ENCODE data around the gene PPP3R1. TPM values are rescaled to one million over a fixed set of nuclear protein-coding genes. Genes with fewer than 3 reads are reported as not detected.

The PPP3R1 gene
- total RNA-seq, 1 experiment from 2014 or later, result 74.2 TPM

- H3K4me1 ChIP-seq (ENCODE audit: insufficient read depth, low read length), result no peaks in the 10 kb centered on the region
- H3K4me2 ChIP-seq (ENCODE audit: insufficient read depth, insufficient read length, low read length), result no peak overlapping the region
- Mint-ChIP-seq H3K36me3 (ENCODE audit: insufficient read depth in 1 of 3, low read depth in 3 of 3) (no peaks in the 10 kb centered on the region), H3K4me1 (peaks cover 0 to 7% of the 10 kb centered on the region in 2 experiments; a peak in 1 of 4 replicates), H3K9me3 (no peaks in the 10 kb centered on the region), H3K4me3 (no peak overlapping the region), H3K27me3 (ENCODE audit: low read depth) (no peaks in the 10 kb centered on the region; the same call in 1 of the 2 replicates), H3K27ac (no peak overlapping the region; a peak in 1 of 7 replicates)
- no peak overlapping the region for H3K4ac ChIP-seq (ENCODE audit: low read depth, low read length)
- no peak overlapping the region for H2BK20ac ChIP-seq (ENCODE audit: low read depth, low read length, poor library complexity, severe bottlenecking)
- no peak overlapping the region for H3K9ac ChIP-seq (ENCODE audit: extremely low read depth, insufficient read length, low read length)
- no CpG with 5 or more reads among the region's 10 CpGs for WGBS (ENCODE audit: extremely low coverage, insufficient read length, low lambda C conversion rate)
- H3K23ac ChIP-seq (ENCODE audit: insufficient read length, low read depth, low read length), result no peak overlapping the region
- no peak overlapping the region for H3T11ph ChIP-seq (ENCODE audit: low read length)
- DNase-seq, result no peak
- H4K91ac ChIP-seq (ENCODE audit: insufficient read length, low read depth, low read length), result no peak overlapping the region
- no peak overlapping the region for H4K5ac ChIP-seq (ENCODE audit: insufficient read length, low read depth, low read length)
- H3K79me1 ChIP-seq (ENCODE audit: insufficient read depth, low read depth, low read length, poor library complexity, severe bottlenecking), result no peaks in the 10 kb centered on the region
- H3K18ac ChIP-seq (ENCODE audit: insufficient read length, low read depth, low read length), result no peak overlapping the region
- H2BK12ac ChIP-seq (ENCODE audit: insufficient read length, low read depth, low read length), result no peak overlapping the region
- no peak overlapping the region for H2BK15ac ChIP-seq (ENCODE audit: low read depth, low read length)
- H3K27me3 ChIP-seq (ENCODE audit: insufficient read depth, low read length), result no peaks in the 10 kb centered on the region
- H2AK5ac ChIP-seq (ENCODE audit: insufficient read length, low read length), result no peak overlapping the region
- no peak for TF ChIP-seq CTCF (conservative IDR thresholded peaks at IDR 0.05)
- H3K56ac ChIP-seq (ENCODE audit: insufficient read length, low read depth, low read length), result no peak overlapping the region
- no peak overlapping the region for H3K14ac ChIP-seq (ENCODE audit: insufficient read depth, low read length)
- no peaks in the 10 kb centered on the region for H4K20me1 ChIP-seq (ENCODE audit: control insufficient read depth, insufficient read depth, insufficient read length)
- H4K8ac ChIP-seq (replicated peaks; ENCODE audit: insufficient read length, low read depth, low read length), result no peak overlapping the region
- no peak overlapping the region for H3K27ac ChIP-seq (ENCODE audit: insufficient read length, low read depth, low read length)
- H2BK120ac ChIP-seq (ENCODE audit: low read depth, low read length, poor library complexity, severe bottlenecking), result no peak overlapping the region
- H3K9me3 ChIP-seq (ENCODE audit: control insufficient read depth, low read depth, low read length), result no peaks in the 10 kb centered on the region
- H2AFZ ChIP-seq (ENCODE audit: low read length), result no peak overlapping the region
- no peaks in the 10 kb centered on the region for H3K23me2 ChIP-seq (ENCODE audit: insufficient read length, low read depth, low read length, poor library complexity, severe bottlenecking)
- H2BK5ac ChIP-seq (ENCODE audit: insufficient read length, low read length), result no peak overlapping the region
- H3K79me2 ChIP-seq (ENCODE audit: insufficient read depth, low read length), result no peaks in the 10 kb centered on the region
Measured at GRCh38 chr2:68287580-68288441, 35.5 kb upstream of the PPP3R1 start.

Data from H9 (cell line).